ENCODE results near the gene FARS2.

DNA sequence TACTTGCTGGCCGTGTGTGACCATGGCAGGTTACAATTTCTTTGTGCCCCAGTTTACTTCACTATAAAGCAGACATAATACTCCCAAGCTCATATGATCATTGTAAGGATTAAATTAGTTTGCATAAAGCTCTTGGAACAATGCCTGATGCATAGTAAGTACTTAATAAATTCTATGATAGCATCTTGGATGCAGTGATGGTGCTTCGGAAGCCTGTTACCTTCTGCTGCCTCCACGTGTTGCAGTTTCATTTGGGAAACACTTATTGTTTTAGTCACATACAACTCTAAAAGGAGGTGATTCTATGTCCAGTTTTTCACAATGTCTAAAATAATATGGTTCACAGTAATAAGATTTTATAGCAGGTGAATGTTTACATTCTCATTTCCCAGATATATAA is 401.5 kb downstream of the FARS2 start:
- TF ChIP-seq CTCF (IDR thresholded peaks at IDR 0.05; ENCODE audit: low read depth, low read length) (no peak), EZH2phosphoT487 (IDR thresholded peaks at IDR 0.05; ENCODE audit: low read depth) (no peak)

All from OCI-LY3 (cell line).